Measurements from ENCODE around the gene ALDH5A1.

The ALDH5A1 gene

GRCh38 chr6:24551139-24551538 is 56.4 kb downstream of the ALDH5A1 start:
- no peak for FAIRE-seq
- no peak for DNase-seq (ENCODE audit: insufficient read length)
- TF ChIP-seq TAF1 (IDR thresholded peaks at IDR 0.05; ENCODE audit: borderline replicate concordance, low read depth, low read length) (no peak), POLR2AphosphoS5 (IDR thresholded peaks at IDR 0.05; ENCODE audit: low read depth, low read length) (no peak), POLR2A (IDR thresholded peaks at IDR 0.05; ENCODE audit: low read depth, low read length) (no peak)

- no peak for DNase-seq (ENCODE audit: insufficient read length)
- peak; percentile 61 for FAIRE-seq
- no peak for TF ChIP-seq POLR2A (IDR thresholded peaks at IDR 0.05; ENCODE audit: low read depth, low read length)
- TF ChIP-seq POLR2AphosphoS5 (IDR thresholded peaks at IDR 0.05; ENCODE audit: low read depth, low read length), result no peak
- TF ChIP-seq TAF1 (IDR thresholded peaks at IDR 0.05; ENCODE audit: borderline replicate concordance, low read depth, low read length), result no peak
These were observed 59.7 kb downstream of the ALDH5A1 start for GRCh38 chr6:24554474-24554873.

- TF ChIP-seq POLR2A (IDR thresholded peaks at IDR 0.05; ENCODE audit: low read depth, low read length) (no peak), TAF1 (IDR thresholded peaks at IDR 0.05; ENCODE audit: borderline replicate concordance, low read depth, low read length) (no peak), POLR2AphosphoS5 (IDR thresholded peaks at IDR 0.05; ENCODE audit: low read depth, low read length) (no peak)
- DNase-seq (ENCODE audit: insufficient read length) (no peak), FAIRE-seq (no peak)
These were observed 63.7 kb downstream of the ALDH5A1 start for GRCh38 chr6:24558516-24558915.

GRCh38 chr6:24564081-24564480 is 69.3 kb downstream of the ALDH5A1 start:
- FAIRE-seq (no peak), DNase-seq (ENCODE audit: insufficient read length) (no peak)

GRCh38 chr6:24565196-24565595 is 70.4 kb downstream of the ALDH5A1 start:
- no peak for TF ChIP-seq TAF1 (IDR thresholded peaks at IDR 0.05; ENCODE audit: borderline replicate concordance, low read depth, low read length)
- no peak for TF ChIP-seq POLR2AphosphoS5 (IDR thresholded peaks at IDR 0.05; ENCODE audit: low read depth, low read length)
- no peak for TF ChIP-seq POLR2A (IDR thresholded peaks at IDR 0.05; ENCODE audit: low read depth, low read length)
- DNase-seq (ENCODE audit: insufficient read length) (no peak), FAIRE-seq (no peak)

More at GRCh38 chr6:24564081-24564480, 69.3 kb downstream of the ALDH5A1 start:
- no peak for TF ChIP-seq TAF1 (IDR thresholded peaks at IDR 0.05; ENCODE audit: borderline replicate concordance, low read depth, low read length)
- no peak for TF ChIP-seq POLR2A (IDR thresholded peaks at IDR 0.05; ENCODE audit: low read depth, low read length)
- TF ChIP-seq POLR2AphosphoS5 (IDR thresholded peaks at IDR 0.05; ENCODE audit: low read depth, low read length), result no peak

GRCh38 chr6:24566020-24566767 is 71.4 kb downstream of the ALDH5A1 start:
- FAIRE-seq (no peak), DNase-seq (ENCODE audit: insufficient read length) (no peak)
- TF ChIP-seq TAF1 (IDR thresholded peaks at IDR 0.05; ENCODE audit: borderline replicate concordance, low read depth, low read length) (no peak), POLR2AphosphoS5 (IDR thresholded peaks at IDR 0.05; ENCODE audit: low read depth, low read length) (no peak)

- no peak for DNase-seq (ENCODE audit: insufficient read length)
- TF ChIP-seq POLR2A (IDR thresholded peaks at IDR 0.05; ENCODE audit: low read depth, low read length), result no peak
- no peak for TF ChIP-seq TAF1 (IDR thresholded peaks at IDR 0.05; ENCODE audit: borderline replicate concordance, low read depth, low read length)
- TF ChIP-seq POLR2AphosphoS5 (IDR thresholded peaks at IDR 0.05; ENCODE audit: low read depth, low read length), result no peak
- FAIRE-seq, result no peak
These were observed 73.9 kb downstream of the ALDH5A1 start for GRCh38 chr6:24568683-24569082.

- no peak for TF ChIP-seq POLR2A (IDR thresholded peaks at IDR 0.05; ENCODE audit: low read depth, low read length)
- no peak for TF ChIP-seq POLR2AphosphoS5 (IDR thresholded peaks at IDR 0.05; ENCODE audit: low read depth, low read length)
- TF ChIP-seq TAF1 (IDR thresholded peaks at IDR 0.05; ENCODE audit: borderline replicate concordance, low read depth, low read length), result no peak
- DNase-seq (ENCODE audit: insufficient read length) (no peak), FAIRE-seq (no peak)
These were observed 75.0 kb downstream of the ALDH5A1 start for GRCh38 chr6:24569811-24570210.

- no peak for TF ChIP-seq POLR2A (IDR thresholded peaks at IDR 0.05; ENCODE audit: low read depth, low read length)
- TF ChIP-seq POLR2AphosphoS5 (IDR thresholded peaks at IDR 0.05; ENCODE audit: low read depth, low read length), result no peak
- TF ChIP-seq TAF1 (IDR thresholded peaks at IDR 0.05; ENCODE audit: borderline replicate concordance, low read depth, low read length), result no peak
- FAIRE-seq (no peak), DNase-seq (ENCODE audit: insufficient read length) (no peak)
These were observed 76.6 kb downstream of the ALDH5A1 start for GRCh38 chr6:24571361-24571760.

- TF ChIP-seq POLR2A (IDR thresholded peaks at IDR 0.05; ENCODE audit: low read depth, low read length) (no peak), TAF1 (IDR thresholded peaks at IDR 0.05; ENCODE audit: borderline replicate concordance, low read depth, low read length) (no peak), POLR2AphosphoS5 (IDR thresholded peaks at IDR 0.05; ENCODE audit: low read depth, low read length) (no peak)
- peak; percentile 44 for FAIRE-seq
- no peak for DNase-seq (ENCODE audit: insufficient read length)
These were observed 80.0 kb downstream of the ALDH5A1 start for GRCh38 chr6:24574809-24575208.

GRCh38 chr6:24576447-24576846 is 81.7 kb downstream of the ALDH5A1 start:
- no peak for TF ChIP-seq POLR2A (IDR thresholded peaks at IDR 0.05; ENCODE audit: low read depth, low read length)
- no peak for TF ChIP-seq TAF1 (IDR thresholded peaks at IDR 0.05; ENCODE audit: borderline replicate concordance, low read depth, low read length)
- TF ChIP-seq POLR2AphosphoS5 (IDR thresholded peaks at IDR 0.05; ENCODE audit: low read depth, low read length), result no peak
- FAIRE-seq (no peak), DNase-seq (ENCODE audit: insufficient read length) (no peak)

GRCh38 chr6:24581084-24581669 is 86.4 kb downstream of the ALDH5A1 start:
- FAIRE-seq (peak; percentile 88), DNase-seq (ENCODE audit: insufficient read length) (no peak)
- TF ChIP-seq POLR2AphosphoS5 (IDR thresholded peaks at IDR 0.05; ENCODE audit: low read depth, low read length) (no peak), POLR2A (IDR thresholded peaks at IDR 0.05; ENCODE audit: low read depth, low read length) (no peak), TAF1 (IDR thresholded peaks at IDR 0.05; ENCODE audit: borderline replicate concordance, low read depth, low read length) (no peak)

Measured in GM12892 (cell line).